Measurements from ENCODE around the gene SGSM1.

- TF ChIP-seq, protein P1, sequence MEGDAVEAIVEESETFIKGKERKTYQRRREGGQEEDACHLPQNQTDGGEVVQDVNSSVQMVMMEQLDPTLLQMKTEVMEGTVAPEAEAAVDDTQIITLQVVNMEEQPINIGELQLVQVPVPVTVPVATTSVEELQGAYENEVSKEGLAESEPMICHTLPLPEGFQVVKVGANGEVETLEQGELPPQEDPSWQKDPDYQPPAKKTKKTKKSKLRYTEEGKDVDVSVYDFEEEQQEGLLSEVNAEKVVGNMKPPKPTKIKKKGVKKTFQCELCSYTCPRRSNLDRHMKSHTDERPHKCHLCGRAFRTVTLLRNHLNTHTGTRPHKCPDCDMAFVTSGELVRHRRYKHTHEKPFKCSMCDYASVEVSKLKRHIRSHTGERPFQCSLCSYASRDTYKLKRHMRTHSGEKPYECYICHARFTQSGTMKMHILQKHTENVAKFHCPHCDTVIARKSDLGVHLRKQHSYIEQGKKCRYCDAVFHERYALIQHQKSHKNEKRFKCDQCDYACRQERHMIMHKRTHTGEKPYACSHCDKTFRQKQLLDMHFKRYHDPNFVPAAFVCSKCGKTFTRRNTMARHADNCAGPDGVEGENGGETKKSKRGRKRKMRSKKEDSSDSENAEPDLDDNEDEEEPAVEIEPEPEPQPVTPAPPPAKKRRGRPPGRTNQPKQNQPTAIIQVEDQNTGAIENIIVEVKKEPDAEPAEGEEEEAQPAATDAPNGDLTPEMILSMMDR (IDR thresholded peaks at IDR 0.05 in 8 of 11, conservative IDR thresholded peaks at IDR 0.05 in 3 of 11) = no peak
- TF ChIP-seq POLR2A (IDR thresholded peaks at IDR 0.05) (no peak), POLR2AphosphoS5 (IDR thresholded peaks at IDR 0.05) (no peak)
These were observed 13.5 kb downstream of the SGSM1 start for GRCh38 chr22:24819487-24819886.
